HepG2 (cell line): ENCODE results near the gene NEDD4L. TPM values are rescaled to one million over a fixed set of nuclear protein-coding genes. Genes with fewer than 3 reads are reported as not detected.

Experiments
- ATAC-seq: fragments of 200-7000 bp; cut with Tn5 transposase; 3 replicates; pipeline ENCODE4 v1.9.1; 2020; ENCODE audit warnings: mild to moderate bottlenecking, moderate library complexity
- BruUV-seq: library from RNA; stranded (reverse); fragments of 400-500 nt; replicated peaks from 2 replicates; lab custom pipeline; 2021; lab: Mats Ljungman, UMichigan
- CTCF ChIA-PET: fragments of 300-600 bp; formaldehyde crosslinking; extraction: SDS; loops from one replicate; lab custom pipeline; 2021; ENCODE audit warnings: low total read pairs, inconsistent platforms, low intra/inter-chr PET ratio; lab: Yijun Ruan, JAX
- POLR2A ChIA-PET: fragments of 350-600 bp; sonication (Branson Sonifier 250); formaldehyde crosslinking; loops from one replicate; lab custom pipeline; 2020; ENCODE audit warnings: antibody characterized with exemption, inconsistent platforms; lab: Yijun Ruan, JAX
- DNase-seq: peaks from one replicate; pipeline ENCODE4 v3.0.0-alpha.2; 2015; ENCODE audit warnings: low spot score
- FAIRE-seq: peaks from 3 replicates; lab custom pipeline; 2011; peaks lifted over from hg19 to GRCh38; lab: Jason Lieb, UNC
- H2AFZ ChIP-seq: one replicate; pipeline ENCODE4 v1.6.1; 2011; ENCODE audit warnings: low read length, inconsistent platforms
- H3K27ac ChIP-seq: fragments of 300-600 bp; 3 replicates; pipeline ENCODE4 v1.8.0; 2011; ENCODE audit warnings: mixed run types, mild to moderate bottlenecking, mixed read lengths, low read length, inconsistent platforms; ENCODE audit not compliant: insufficient read depth; ENCODE audit errors: extremely low read length
- H3K27me3 ChIP-seq, 2 experiments: fragments of 200-600 bp in 1 of 2; 2 replicates in 1 of 2; 3 replicates in 1 of 2; pipeline versions ENCODE4 v1.6.0 to v1.8.0; 2011; ENCODE audit warnings: low read length in 2 of 2, mild to moderate bottlenecking in 2 of 2, moderate library complexity in 2 of 2, inconsistent platforms in 1 of 2; ENCODE audit not compliant: insufficient read depth in 2 of 2, control insufficient read depth in 1 of 2
- H3K36me3 ChIP-seq, 2 experiments: fragments of 200-600 bp in 1 of 2; replicated peaks in 1 of 2; 2 replicates in 1 of 2; 3 replicates in 1 of 2; pipeline versions ENCODE4 v1.5.1 to v1.8.0; 2011; ENCODE audit warnings: low read length in 2 of 2, inconsistent platforms in 1 of 2; ENCODE audit not compliant: insufficient read depth in 2 of 2, control insufficient read depth in 1 of 2
- H3K4me1 ChIP-seq: 2 replicates; pipeline ENCODE4 v1.5.1; 2012; ENCODE audit warnings: low read length, inconsistent platforms; ENCODE audit not compliant: insufficient read depth
- H3K4me2 ChIP-seq: 2 replicates; pipeline ENCODE4 v1.6.0; 2011; ENCODE audit warnings: low read depth, low read length, inconsistent platforms
- H3K4me3 ChIP-seq, 3 experiments: fragments of 200-600 bp in 1 of 3; sonication (generic), shearing (Covaris generic) in 1 of 3; replicated peaks in 1 of 3; 2 replicates each; pipeline ENCODE4 v1.5.1; 2011 to 2016; ENCODE audit warnings: low read length in 3 of 3, inconsistent platforms in 2 of 3, low read depth in 2 of 3, mild to moderate bottlenecking in 2 of 3, control low read depth in 1 of 3, mixed read lengths in 1 of 3; ENCODE audit not compliant: insufficient read depth in 1 of 3
- H3K79me2 ChIP-seq: one replicate; pipeline ENCODE4 v1.6.1; 2011; ENCODE audit warnings: low read length, inconsistent platforms; ENCODE audit not compliant: insufficient read depth
- H3K9ac ChIP-seq: 2 replicates; pipeline ENCODE4 v1.6.0; 2011; ENCODE audit warnings: mild to moderate bottlenecking, low read depth, low read length, inconsistent platforms; ENCODE audit not compliant: insufficient read depth
- H3K9me3 ChIP-seq: 2 replicates; pipeline ENCODE4 v1.5.1; 2012; ENCODE audit warnings: mild to moderate bottlenecking, low read length
- H4K20me1 ChIP-seq: 2 replicates; pipeline ENCODE4 v1.6.0; 2011; ENCODE audit warnings: inconsistent platforms, mild to moderate bottlenecking, low read length, moderate library complexity; ENCODE audit not compliant: insufficient read depth
- FOXJ3 ChIP-seq: sonication (generic); formaldehyde crosslinking; IDR thresholded peaks from 2 replicates; pipeline ENCODE4 v1.4.0; 2020; ENCODE audit warnings: missing genetic modification reagents, mild to moderate bottlenecking, borderline replicate concordance
- FOXK1 ChIP-seq: sonication (generic); formaldehyde crosslinking; IDR thresholded peaks from 2 replicates; pipeline ENCODE4 v1.4.0; 2020; ENCODE audit warnings: low read depth, missing genetic modification reagents, borderline replicate concordance
- GMEB1 ChIP-seq: sonication (generic); formaldehyde crosslinking; IDR thresholded peaks from 2 replicates; pipeline ENCODE4 v1.5.1; 2020; ENCODE audit warnings: missing genetic modification reagents, mild to moderate bottlenecking, borderline replicate concordance
- GPBP1L1 ChIP-seq: sonication (generic); formaldehyde crosslinking; IDR thresholded peaks from 2 replicates; pipeline ENCODE4 v1.5.0; 2020; ENCODE audit warnings: mild to moderate bottlenecking, missing genetic modification reagents
- NR2C2 ChIP-seq: sonication (generic); formaldehyde crosslinking; IDR thresholded peaks from 2 replicates; pipeline ENCODE4 v1.4.0; 2020; ENCODE audit warnings: missing genetic modification reagents, mild to moderate bottlenecking, moderate library complexity, borderline replicate concordance
- PLSCR1 ChIP-seq: sonication (generic); formaldehyde crosslinking; IDR thresholded peaks from 2 replicates; pipeline ENCODE4 v1.5.0; 2020; ENCODE audit warnings: missing genetic modification reagents, mild to moderate bottlenecking, borderline replicate concordance
- SIX1 ChIP-seq: sonication (generic); formaldehyde crosslinking; IDR thresholded peaks from 2 replicates; pipeline ENCODE4 v1.4.0; 2020; ENCODE audit warnings: missing genetic modification reagents, borderline replicate concordance
- SRSF9 ChIP-seq: fragments of 200-400 bp; formaldehyde crosslinking; IDR thresholded peaks from 2 replicates; pipeline ENCODE4 v1.6.1; 2018; ENCODE audit warnings: borderline replicate concordance, mild to moderate bottlenecking, low read depth, low read length; ENCODE audit not compliant: insufficient read depth, poor library complexity, severe bottlenecking
- TCF12 ChIP-seq, 2 experiments: fragments of 450-650 bp in 1 of 2; sonication (generic) in 1 of 2; formaldehyde crosslinking in 1 of 2; IDR thresholded peaks; 2 replicates each; pipeline versions ENCODE4 v1.6.1 to v1.8.0; 2017 to 2022; ENCODE audit warnings: antibody characterized with exemption in 1 of 2, mild to moderate bottlenecking in 1 of 2, missing genetic modification reagents in 1 of 2, moderate library complexity in 1 of 2
- THRA ChIP-seq: sonication (generic); formaldehyde crosslinking; IDR thresholded peaks from 2 replicates; pipeline ENCODE4 v1.4.0; 2020; ENCODE audit warnings: missing genetic modification reagents, borderline replicate concordance
- ZBTB37 ChIP-seq: sonication (generic); formaldehyde crosslinking; IDR thresholded peaks from 2 replicates; pipeline ENCODE4 v1.4.0; 2020; ENCODE audit warnings: mild to moderate bottlenecking, missing genetic modification reagents
- ZEB1 ChIP-seq: IDR thresholded peaks from 2 replicates; pipeline ENCODE4 v1.6.1; 2012; ENCODE audit warnings: mild to moderate bottlenecking, low read depth, inconsistent platforms; ENCODE audit not compliant: insufficient replicate concordance
- ZFP36L2 ChIP-seq: sonication (generic); formaldehyde crosslinking; IDR thresholded peaks from 2 replicates; pipeline ENCODE4 v1.4.0; 2020; ENCODE audit warnings: missing genetic modification reagents
- WGBS: methylation state at CpG from one replicate; pipeline ENCODE4 v1.1.6; 2017; ENCODE audit warnings: low lambda C conversion rate; 5-methylcytosine and 5-hydroxymethylcytosine counted together
- in situ Hi-C: cut with HindIII; loops from 2 replicates; pipeline ENCODE4 v1.10.0; 2017; ENCODE audit warnings: low pct_unique_long_range_greater_than_20kb; ENCODE audit not compliant: extremely low pct_ligation_motif_present
- intact Hi-C: fragments of 100-400 bp; cut with micrococcal nuclease; formaldehyde crosslinking; loops from one replicate; pipeline ENCODE4 v1.10.0; 2022; ENCODE audit not compliant: unreplicated experiment
- polyA plus RNA-seq, 8 experiments: library from polyadenylated mRNA; depleted of rRNA in 3 of 8; stranded (reverse) in 7 of 8; unstranded in 1 of 8; fragments of >200 nt; fragmentation: Illumina TruSeq in 4 of 8; extraction: Trizol in 4 of 8; gene quantifications; 2 replicates each; pipeline versions ENCODE4 v1.2.1 to v1.2.3, GENCODE V29; 2011 to 2016; ENCODE audit warnings: low read depth in 4 of 8, missing spikeins in 1 of 8, mixed read lengths in 1 of 8; ENCODE audit not compliant: insufficient read depth in 1 of 8
- total RNA-seq, 5 experiments: library from RNA; depleted of rRNA; stranded (reverse); fragments of >200 nt; fragmentation: Illumina TruSeq; extraction: Trizol; gene quantifications; 2 replicates each; pipeline ENCODE4 v1.2.3, GENCODE V29; 2016; ENCODE audit warnings: low read depth in 1 of 5

NEDD4L gene
- total and polyA plus RNA-seq, 2 of the 13 experiments (the other 11 are each of a cell fraction or from before 2014, with no cell fraction given), result 168 to 390 TPM

GRCh38 chr18:58032233-58032632 is 11.8 kb upstream of the NEDD4L start:
- Histone ChIP-seq H3K4me1 (peaks cover 28% of the 10 kb centered on the region), H3K79me2 (no peaks in the 10 kb centered on the region), H3K27me3 (no peaks in the 10 kb centered on the region), H3K9me3 (no peaks in the 10 kb centered on the region), H2AFZ (no peak overlapping the region), H3K4me3 (no peak overlapping the region), H3K27ac (no peak overlapping the region), H3K36me3 (no peaks in the 10 kb centered on the region), H3K4me2 (no peak overlapping the region), H4K20me1 (no peaks in the 10 kb centered on the region), H3K9ac (no peak overlapping the region)
- DNase-seq (no peak), FAIRE-seq (no peak), ATAC-seq (no peak)
- no TSS peak for BruUV-seq
- 94% methylated on average over 4 of the region's 4 CpGs for WGBS
- in situ Hi-C loops, result no loop called here
- CTCF ChIA-PET, result no interaction called here
- POLR2A ChIA-PET, result no interaction called here
- intact Hi-C loops, result no loop called here
- TF ChIP-seq FOXK1 (no peak), ZBTB37 (no peak), SIX1 (CRISPR knock-in tag) (no peak), SRSF9 (no peak), THRA (CRISPR knock-in tag) (no peak), FOXJ3 (no peak), ZFP36L2 (CRISPR knock-in tag) (no peak), GMEB1 (CRISPR knock-in tag) (no peak), GPBP1L1 (CRISPR knock-in tag) (no peak), PLSCR1 (CRISPR knock-in tag) (no peak), NR2C2 (no peak), TCF12 (IDR thresholded peaks at IDR 0.05) (no peak), TCF12 (CRISPR knock-in tag; IDR thresholded peaks at IDR 0.05) (no peak), ZEB1 (no peak)
